ENCODE data around the gene TNFSF15.

Gene TNFSF15

DNA sequence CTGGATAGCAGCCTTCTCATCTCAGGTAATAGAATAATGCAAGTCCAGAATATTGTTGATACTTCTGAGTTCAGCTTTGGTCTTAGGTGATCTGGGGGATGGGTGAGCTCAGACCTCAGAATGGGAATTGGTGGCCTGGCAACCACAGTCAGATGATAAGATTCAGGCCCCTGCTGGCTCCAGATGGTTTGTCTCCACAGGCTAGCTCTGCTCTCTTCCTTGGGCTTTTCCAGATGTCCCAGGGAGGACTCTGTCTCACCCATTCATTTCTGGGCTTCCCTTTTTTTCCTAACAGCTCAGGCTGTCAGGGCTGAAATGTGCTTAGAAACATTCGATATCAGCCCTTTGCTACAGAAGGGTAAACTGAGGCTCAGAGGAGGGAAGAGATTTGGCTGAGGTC is 17.6 kb upstream of the TNFSF15 start:
- peak overlapping the region; percentile 44; the same call in 1 of the 2 replicates for H3K4me2 ChIP-seq (ENCODE audit: low read depth, low read length)
- no peak overlapping the region for H3K4me3 ChIP-seq (ENCODE audit: low read length)
- H3K27ac ChIP-seq (ENCODE audit: low read length), result no peak overlapping the region
- H3K9me3 ChIP-seq (replicated peaks; ENCODE audit: insufficient read depth, low read length), result no peaks in the 10 kb centered on the region
- no peak overlapping the region for H2AFZ ChIP-seq (ENCODE audit: low read length)
- no peaks in the 10 kb centered on the region for H4K20me1 ChIP-seq (ENCODE audit: insufficient read depth, low read length)
- no peak overlapping the region for H3K9ac ChIP-seq (ENCODE audit: low read length)
- H3K79me2 ChIP-seq (ENCODE audit: low read length), result no peaks in the 10 kb centered on the region
- no peak for DNase-seq
- no peaks in the 10 kb centered on the region for H3K36me3 ChIP-seq (replicated peaks; ENCODE audit: insufficient read depth, low read length)
- TF ChIP-seq EZH2phosphoT487 (IDR thresholded peaks at IDR 0.05; ENCODE audit: low read length), result no peak
- no peaks in the 10 kb centered on the region for H3K27me3 ChIP-seq (replicated peaks; ENCODE audit: insufficient read depth, low read length)
- H3K9me2 ChIP-seq (replicated peaks; ENCODE audit: insufficient read depth, low read length), result no peaks in the 10 kb centered on the region
- H3K4me1 ChIP-seq (ENCODE audit: low read length), result peaks cover 22% of the 10 kb centered on the region
- peaks cover 8% of the 10 kb centered on the region; the same call in 1 of the 2 replicates for H3F3A ChIP-seq (ENCODE audit: insufficient read depth, low read length)

DNA sequence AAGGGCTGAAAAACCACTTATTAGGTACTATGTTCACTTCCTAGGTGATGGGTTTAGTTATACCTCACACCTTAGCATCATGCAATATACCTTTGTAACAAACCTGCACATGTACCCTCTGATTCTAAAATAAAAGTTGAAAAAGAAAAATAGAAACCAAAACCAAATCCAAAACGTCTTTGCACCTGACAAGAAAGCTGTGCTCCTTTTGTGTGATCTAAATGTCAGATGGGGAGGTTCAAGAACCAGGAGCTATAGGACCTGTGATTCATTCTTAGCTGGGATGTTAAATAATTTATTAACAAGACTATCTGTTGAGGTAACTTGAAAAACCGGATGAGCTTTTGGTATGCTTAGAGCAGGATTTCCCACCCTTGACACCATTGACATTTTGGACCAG is 16.9 kb upstream of the TNFSF15 start:
- Histone ChIP-seq H3K79me2 (ENCODE audit: low read length) (no peaks in the 10 kb centered on the region), H3F3A (ENCODE audit: insufficient read depth, low read length) (peaks cover 8% of the 10 kb centered on the region; the same call in 1 of the 2 replicates), H3K4me3 (ENCODE audit: low read length) (no peak overlapping the region), H3K9ac (ENCODE audit: low read length) (no peak overlapping the region), H4K20me1 (ENCODE audit: insufficient read depth, low read length) (no peaks in the 10 kb centered on the region), H3K27ac (ENCODE audit: low read length) (peak overlapping the region; percentile 27; the same call in 1 of the 2 replicates), H3K27me3 (replicated peaks; ENCODE audit: insufficient read depth, low read length) (no peaks in the 10 kb centered on the region), H3K9me3 (replicated peaks; ENCODE audit: insufficient read depth, low read length) (no peaks in the 10 kb centered on the region), H3K36me3 (replicated peaks; ENCODE audit: insufficient read depth, low read length) (no peaks in the 10 kb centered on the region), H3K4me1 (ENCODE audit: low read length) (peaks cover 29% of the 10 kb centered on the region), H3K4me2 (ENCODE audit: low read depth, low read length) (peak overlapping the region; percentile 44), H2AFZ (ENCODE audit: low read length) (peak overlapping the region; percentile 16), H3K9me2 (replicated peaks; ENCODE audit: insufficient read depth, low read length) (no peaks in the 10 kb centered on the region)
- TF ChIP-seq EZH2phosphoT487 (IDR thresholded peaks at IDR 0.05; ENCODE audit: low read length) (no peak), EZH2 (optimal IDR thresholded peaks at IDR 0.05; ENCODE audit: low read depth, low read length) (no peak)
- TF ChIP-seq, protein P1, sequence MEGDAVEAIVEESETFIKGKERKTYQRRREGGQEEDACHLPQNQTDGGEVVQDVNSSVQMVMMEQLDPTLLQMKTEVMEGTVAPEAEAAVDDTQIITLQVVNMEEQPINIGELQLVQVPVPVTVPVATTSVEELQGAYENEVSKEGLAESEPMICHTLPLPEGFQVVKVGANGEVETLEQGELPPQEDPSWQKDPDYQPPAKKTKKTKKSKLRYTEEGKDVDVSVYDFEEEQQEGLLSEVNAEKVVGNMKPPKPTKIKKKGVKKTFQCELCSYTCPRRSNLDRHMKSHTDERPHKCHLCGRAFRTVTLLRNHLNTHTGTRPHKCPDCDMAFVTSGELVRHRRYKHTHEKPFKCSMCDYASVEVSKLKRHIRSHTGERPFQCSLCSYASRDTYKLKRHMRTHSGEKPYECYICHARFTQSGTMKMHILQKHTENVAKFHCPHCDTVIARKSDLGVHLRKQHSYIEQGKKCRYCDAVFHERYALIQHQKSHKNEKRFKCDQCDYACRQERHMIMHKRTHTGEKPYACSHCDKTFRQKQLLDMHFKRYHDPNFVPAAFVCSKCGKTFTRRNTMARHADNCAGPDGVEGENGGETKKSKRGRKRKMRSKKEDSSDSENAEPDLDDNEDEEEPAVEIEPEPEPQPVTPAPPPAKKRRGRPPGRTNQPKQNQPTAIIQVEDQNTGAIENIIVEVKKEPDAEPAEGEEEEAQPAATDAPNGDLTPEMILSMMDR (IDR thresholded peaks at IDR 0.05; ENCODE audit: low read length), result no peak
- DNase-seq, result peak; percentile 53

DNA sequence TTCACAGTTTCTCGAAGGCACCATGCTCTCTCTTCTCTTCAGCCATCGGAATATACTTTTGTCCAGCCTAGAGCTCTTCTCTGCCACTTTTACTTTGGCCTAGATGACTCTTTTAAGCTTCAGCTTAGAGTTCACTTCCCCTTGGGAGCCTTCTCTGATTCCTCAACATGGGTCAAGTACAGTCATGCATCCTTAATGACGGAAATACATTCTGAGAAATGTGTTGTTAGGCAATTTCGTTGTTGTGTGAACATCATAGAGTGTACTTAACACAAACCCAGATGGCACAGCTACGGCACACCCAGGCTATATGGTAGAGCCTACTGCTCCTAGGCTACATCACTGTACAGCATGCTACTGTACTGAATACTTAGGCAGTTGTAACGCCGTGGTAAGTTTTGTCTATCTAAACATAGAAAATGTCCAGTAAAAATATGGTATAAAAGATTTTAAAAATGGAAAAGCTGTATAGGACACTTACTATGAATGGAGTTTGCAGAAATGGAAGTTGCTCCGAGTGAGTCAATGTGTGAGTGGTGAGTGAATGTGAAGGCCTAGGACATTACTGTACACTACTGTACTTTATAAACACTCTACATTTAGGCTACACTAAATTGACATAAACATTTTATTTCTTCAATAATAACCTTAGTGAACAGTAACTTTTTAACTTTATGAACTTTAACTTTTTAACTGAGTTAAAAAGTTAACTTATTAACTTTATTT is 15.1 kb upstream of the TNFSF15 start:
- H3K9me3 ChIP-seq (replicated peaks; ENCODE audit: insufficient read depth, low read length), result no peaks in the 10 kb centered on the region
- H3K4me3 ChIP-seq (ENCODE audit: low read length), result no peak overlapping the region
- peaks cover 30% of the 10 kb centered on the region for H3K4me1 ChIP-seq (ENCODE audit: low read length)
- no peaks in the 10 kb centered on the region for H3K9me2 ChIP-seq (replicated peaks; ENCODE audit: insufficient read depth, low read length)
- H2AFZ ChIP-seq (ENCODE audit: low read length), result no peak overlapping the region
- no peaks in the 10 kb centered on the region for H3K36me3 ChIP-seq (replicated peaks; ENCODE audit: insufficient read depth, low read length)
- no peak for DNase-seq
- no peak overlapping the region for H3K4me2 ChIP-seq (ENCODE audit: low read depth, low read length)
- no peak overlapping the region for H3K27ac ChIP-seq (ENCODE audit: low read length)
- H4K20me1 ChIP-seq (ENCODE audit: insufficient read depth, low read length), result no peaks in the 10 kb centered on the region
- H3F3A ChIP-seq (ENCODE audit: insufficient read depth, low read length), result peaks cover 8% of the 10 kb centered on the region; the same call in 1 of the 2 replicates
- no peak overlapping the region for H3K9ac ChIP-seq (ENCODE audit: low read length)
- no peaks in the 10 kb centered on the region for H3K79me2 ChIP-seq (ENCODE audit: low read length)
- no peaks in the 10 kb centered on the region for H3K27me3 ChIP-seq (replicated peaks; ENCODE audit: insufficient read depth, low read length)
- TF ChIP-seq EZH2phosphoT487 (IDR thresholded peaks at IDR 0.05; ENCODE audit: low read length) (no peak), EZH2 (optimal IDR thresholded peaks at IDR 0.05; ENCODE audit: low read depth, low read length) (no peak)
- TF ChIP-seq, protein P1 (IDR thresholded peaks at IDR 0.05; ENCODE audit: low read length), result no peak

DNA sequence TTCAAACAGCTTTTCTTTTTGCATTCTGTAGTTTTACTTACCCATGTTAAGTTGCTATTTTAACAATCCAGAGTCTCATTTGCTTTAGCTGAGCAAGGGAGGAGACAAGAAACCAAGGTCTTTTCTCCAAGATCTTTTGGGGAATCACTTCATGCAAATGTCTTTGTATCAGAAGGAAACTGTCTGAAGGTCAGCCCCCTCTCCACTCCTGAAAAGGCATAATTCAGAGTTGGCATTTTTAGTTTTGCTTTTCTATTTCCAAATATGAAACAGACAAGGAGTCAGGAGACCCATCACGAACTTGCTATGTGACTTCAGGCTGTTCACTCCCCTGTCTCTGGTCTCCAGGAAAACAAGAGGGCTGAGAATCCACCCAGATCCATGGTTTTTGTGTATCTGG is 12.3 kb upstream of the TNFSF15 start:
- Histone ChIP-seq H3K9me3 (replicated peaks; ENCODE audit: insufficient read depth, low read length) (no peaks in the 10 kb centered on the region), H3K4me2 (ENCODE audit: low read depth, low read length) (no peak overlapping the region), H3K4me1 (ENCODE audit: low read length) (peaks cover 34% of the 10 kb centered on the region), H3K27ac (ENCODE audit: low read length) (no peak overlapping the region), H3K36me3 (replicated peaks; ENCODE audit: insufficient read depth, low read length) (no peaks in the 10 kb centered on the region), H3K4me3 (ENCODE audit: low read length) (no peak overlapping the region), H3K9me2 (replicated peaks; ENCODE audit: insufficient read depth, low read length) (no peaks in the 10 kb centered on the region), H3K79me2 (ENCODE audit: low read length) (no peaks in the 10 kb centered on the region), H3K27me3 (replicated peaks; ENCODE audit: insufficient read depth, low read length) (no peaks in the 10 kb centered on the region), H3F3A (ENCODE audit: insufficient read depth, low read length) (peaks cover 7% of the 10 kb centered on the region; the same call in 1 of the 2 replicates), H3K9ac (ENCODE audit: low read length) (no peak overlapping the region), H2AFZ (ENCODE audit: low read length) (no peak overlapping the region), H4K20me1 (ENCODE audit: insufficient read depth, low read length) (no peaks in the 10 kb centered on the region)
- TF ChIP-seq, protein P1 (IDR thresholded peaks at IDR 0.05; ENCODE audit: low read length), result no peak
- no peak for TF ChIP-seq EZH2 (optimal IDR thresholded peaks at IDR 0.05; ENCODE audit: low read depth, low read length)
- no peak for TF ChIP-seq EZH2phosphoT487 (IDR thresholded peaks at IDR 0.05; ENCODE audit: low read length)
- DNase-seq, result no peak

Data from MM.1S (cell line).